ENCODE results near the gene LIPJ. TPM values are rescaled to one million over a fixed set of nuclear protein-coding genes. Genes with fewer than 3 reads are reported as not detected.

Gene LIPJ
- total RNA-seq, 1 experiment from 2014 or later: not detected

- Histone ChIP-seq H3K79me2 (ENCODE audit: insufficient read depth, low read length) (no peaks in the 10 kb centered on the region), H3K27ac (ENCODE audit: low read depth, low read length) (no peak overlapping the region), H4K20me1 (ENCODE audit: insufficient read depth) (no peaks in the 10 kb centered on the region), H3K27me3 (ENCODE audit: insufficient read depth, low read length) (no peaks in the 10 kb centered on the region), H3K9me3 (ENCODE audit: control insufficient read depth in 1 of 2, insufficient read depth in 1 of 2, low read depth in 1 of 2, low read length in 2 of 2) (no peaks in the 10 kb centered on the region), H3K36me3 (ENCODE audit: control insufficient read depth in 1 of 2, insufficient read depth in 2 of 2, low read length in 2 of 2) (no peaks in the 10 kb centered on the region), H2AFZ (ENCODE audit: low read depth, low read length, poor library complexity, severe bottlenecking) (no peak overlapping the region), H3K9me2 (ENCODE audit: insufficient read depth) (no peaks in the 10 kb centered on the region), H3K9ac (ENCODE audit: low read length) (no peak overlapping the region), H3K4me1 (ENCODE audit: control insufficient read depth in 1 of 2, insufficient read depth in 2 of 2, low read length in 2 of 2) (no peaks in the 10 kb centered on the region), H3K4me3 (replicated peaks in 1 of 2; ENCODE audit: low read depth in 1 of 2, low read length in 2 of 2) (no peak overlapping the region), H3K4me2 (ENCODE audit: low read length) (no peak overlapping the region)
- DNase-seq (ENCODE audit: low read depth, low spot score): no peak
- no TSS peak for BruUV-seq (replicated peaks)
- TF ChIP-seq SIN3A (IDR thresholded peaks at IDR 0.05; ENCODE audit: low read depth) (no peak), JUND (IDR thresholded peaks at IDR 0.05) (no peak), SP1 (IDR thresholded peaks at IDR 0.05; ENCODE audit: low read depth) (no peak), CBX3 (IDR thresholded peaks at IDR 0.05; ENCODE audit: low read depth) (no peak), ZNF274 (IDR thresholded peaks at IDR 0.05; ENCODE audit: low read depth, low read length) (no peak), FOSL1 (IDR thresholded peaks at IDR 0.05; ENCODE audit: low read depth) (no peak), ELF1 (IDR thresholded peaks at IDR 0.05; ENCODE audit: borderline replicate concordance, low read depth) (no peak), RAD21 (IDR thresholded peaks at IDR 0.05; ENCODE audit: low read depth) (no peak)
- intact Hi-C loops (cut with micrococcal nuclease): no loop called here
- ChIA-PET CTCF (no interaction called here), POLR2A (no interaction called here), RAD21 (ENCODE audit: low non-redundant PET in 1 of 2, low total read pairs in 2 of 2, uncharacterized antibody in 2 of 2, unreplicated experiment in 2 of 2) (no interaction called here)
- ATAC-seq: no peak
These were observed 56.4 kb downstream of the LIPJ start for GRCh38 chr10:88642963-88643362.

DNA sequence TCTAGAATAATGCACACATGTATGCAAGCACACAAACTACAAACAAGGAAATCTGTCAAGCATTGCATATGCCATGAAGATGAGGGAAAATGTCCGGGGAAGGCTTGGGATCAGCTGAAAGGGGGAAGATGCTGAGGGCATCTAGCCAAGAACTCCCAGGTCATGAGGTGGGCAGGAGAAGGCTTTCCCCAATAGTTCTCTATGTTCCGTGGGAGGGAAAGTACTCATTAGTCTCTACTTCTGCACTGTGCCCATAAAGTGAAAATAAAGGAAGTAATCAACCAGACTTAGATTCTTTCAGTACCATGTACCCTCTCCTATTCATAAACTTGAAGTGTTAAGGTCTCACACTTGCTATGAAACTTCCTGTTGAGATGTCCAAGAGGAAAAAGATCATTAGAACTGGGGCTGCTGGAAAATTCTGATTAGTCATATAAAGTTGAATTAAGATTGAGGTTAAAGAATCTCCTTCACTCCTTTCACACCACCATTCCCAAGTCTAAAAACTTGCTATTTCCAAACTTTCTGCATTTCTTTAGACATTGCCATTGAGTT lies 60.6 kb downstream of the LIPJ start:
- no TSS peak for BruUV-seq (replicated peaks)
- peaks cover 0 to 11% of the 10 kb centered on the region in 2 experiments; a peak in 2 of 4 replicates for H3K4me1 ChIP-seq (ENCODE audit: control insufficient read depth in 1 of 2, insufficient read depth in 2 of 2, low read length in 2 of 2)
- no peak overlapping the region for H3K27ac ChIP-seq (ENCODE audit: low read depth, low read length)
- H2AFZ ChIP-seq (ENCODE audit: low read depth, low read length, poor library complexity, severe bottlenecking): no peak overlapping the region
- no peaks in the 10 kb centered on the region for H3K79me2 ChIP-seq (ENCODE audit: insufficient read depth, low read length)
- peaks cover 4% of the 10 kb centered on the region; the same call in 1 of the 2 replicates for H3K9me2 ChIP-seq (ENCODE audit: insufficient read depth)
- CTCF ChIA-PET: no interaction called here
- no peak for DNase-seq (ENCODE audit: low read depth, low spot score)
- RAD21 ChIA-PET (ENCODE audit: low non-redundant PET in 1 of 2, low total read pairs in 2 of 2, uncharacterized antibody in 2 of 2, unreplicated experiment in 2 of 2): no interaction called here
- no peaks in the 10 kb centered on the region for H3K36me3 ChIP-seq (ENCODE audit: control insufficient read depth in 1 of 2, insufficient read depth in 2 of 2, low read length in 2 of 2)
- intact Hi-C loops (cut with micrococcal nuclease): no loop called here
- no peak for ATAC-seq
- POLR2A ChIA-PET: no interaction called here
- no peaks in the 10 kb centered on the region for H3K9me3 ChIP-seq (ENCODE audit: control insufficient read depth in 1 of 2, insufficient read depth in 1 of 2, low read depth in 1 of 2, low read length in 2 of 2)
- H3K4me3 ChIP-seq (replicated peaks in 1 of 2; ENCODE audit: low read depth in 1 of 2, low read length in 2 of 2): no peak overlapping the region
- H3K4me2 ChIP-seq (ENCODE audit: low read length): no peak overlapping the region
- H3K27me3 ChIP-seq (ENCODE audit: insufficient read depth, low read length): no peaks in the 10 kb centered on the region
- H4K20me1 ChIP-seq (ENCODE audit: insufficient read depth): no peaks in the 10 kb centered on the region
- H3K9ac ChIP-seq (ENCODE audit: low read length): no peak overlapping the region
- no peak for TF ChIP-seq EZH2 (IDR thresholded peaks at IDR 0.05)
- TF ChIP-seq TCF7L2 (IDR thresholded peaks at IDR 0.05; ENCODE audit: borderline replicate concordance, extremely low read depth, insufficient read depth, insufficient read length): no peak
- TF ChIP-seq CEBPB (IDR thresholded peaks at IDR 0.05; ENCODE audit: low read depth): no peak
- TF ChIP-seq ZFX (IDR thresholded peaks at IDR 0.05): no peak
- TF ChIP-seq CBX3 (IDR thresholded peaks at IDR 0.05; ENCODE audit: low read depth): no peak
- no peak for TF ChIP-seq ELF1 (IDR thresholded peaks at IDR 0.05; ENCODE audit: borderline replicate concordance, low read depth)
- TF ChIP-seq MAX (IDR thresholded peaks at IDR 0.05): no peak
- TF ChIP-seq, protein P1, sequence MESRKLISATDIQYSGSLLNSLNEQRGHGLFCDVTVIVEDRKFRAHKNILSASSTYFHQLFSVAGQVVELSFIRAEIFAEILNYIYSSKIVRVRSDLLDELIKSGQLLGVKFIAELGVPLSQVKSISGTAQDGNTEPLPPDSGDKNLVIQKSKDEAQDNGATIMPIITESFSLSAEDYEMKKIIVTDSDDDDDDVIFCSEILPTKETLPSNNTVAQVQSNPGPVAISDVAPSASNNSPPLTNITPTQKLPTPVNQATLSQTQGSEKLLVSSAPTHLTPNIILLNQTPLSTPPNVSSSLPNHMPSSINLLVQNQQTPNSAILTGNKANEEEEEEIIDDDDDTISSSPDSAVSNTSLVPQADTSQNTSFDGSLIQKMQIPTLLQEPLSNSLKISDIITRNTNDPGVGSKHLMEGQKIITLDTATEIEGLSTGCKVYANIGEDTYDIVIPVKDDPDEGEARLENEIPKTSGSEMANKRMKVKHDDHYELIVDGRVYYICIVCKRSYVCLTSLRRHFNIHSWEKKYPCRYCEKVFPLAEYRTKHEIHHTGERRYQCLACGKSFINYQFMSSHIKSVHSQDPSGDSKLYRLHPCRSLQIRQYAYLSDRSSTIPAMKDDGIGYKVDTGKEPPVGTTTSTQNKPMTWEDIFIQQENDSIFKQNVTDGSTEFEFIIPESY (IDR thresholded peaks at IDR 0.05; ENCODE audit: extremely low read depth, insufficient replicate concordance, low read length): no peak
- no peak for TF ChIP-seq SIN3A (IDR thresholded peaks at IDR 0.05; ENCODE audit: low read depth)
- TF ChIP-seq YY1 (IDR thresholded peaks at IDR 0.05; ENCODE audit: extremely low read depth, insufficient replicate concordance, low read depth, low read length): no peak
- no peak for TF ChIP-seq SP1 (IDR thresholded peaks at IDR 0.05; ENCODE audit: low read depth)
- no peak for TF ChIP-seq EZH2phosphoT487 (IDR thresholded peaks at IDR 0.05; ENCODE audit: borderline replicate concordance)
- no peak for TF ChIP-seq RAD21 (IDR thresholded peaks at IDR 0.05; ENCODE audit: low read depth)
- no peak for TF ChIP-seq ATF3 (IDR thresholded peaks at IDR 0.05)
